ENCODE data around the gene MVB12A.

MVB12A gene

GRCh38 chr19:17405250-17406045 is 14.4 kb upstream of the MVB12A start, which contains the start of gene BST2:
BST2 (minus strand) TSS chr19:17405630; CDS start chr19:17405575, 55 bp downstream.
- Histone ChIP-seq H3K4me1 (ENCODE audit: control insufficient read depth, insufficient read depth, low read length, poor library complexity, severe bottlenecking) (peaks cover 12% of the 10 kb centered on the region), H3K9me3 (ENCODE audit: control insufficient read depth, low read length) (no peaks in the 10 kb centered on the region), H3K4me3 (ENCODE audit: extremely low read depth, insufficient read depth, low read length, poor library complexity, severe bottlenecking) (peak within 1 kb of the TSS; percentile 33), H3K27ac (ENCODE audit: low read depth, low read length, severe bottlenecking) (peak within 1 kb of the TSS; percentile 66), H3K36me3 (ENCODE audit: control insufficient read depth, insufficient read depth, low read length) (no peaks in the 10 kb centered on the region)
- 91 to 95% methylated on average over 13 to 15 of the region's 18 CpGs for WGBS, 2 experiments (ENCODE audit: insufficient coverage in 2 of 2)

- no peaks in the 10 kb centered on the region for H3K9me3 ChIP-seq (ENCODE audit: control insufficient read depth, low read length)
- no peaks in the 10 kb centered on the region for H3K36me3 ChIP-seq (ENCODE audit: control insufficient read depth, insufficient read depth, low read length)
- H3K27ac ChIP-seq (ENCODE audit: low read depth, low read length, severe bottlenecking) = peak overlapping the region; percentile 41
- peaks cover 12% of the 10 kb centered on the region for H3K4me1 ChIP-seq (ENCODE audit: control insufficient read depth, insufficient read depth, low read length, poor library complexity, severe bottlenecking)
- 91 to 94% methylated on average over 6 to 8 of the region's 10 CpGs for WGBS, 2 experiments (ENCODE audit: insufficient coverage in 2 of 2)
- H3K4me3 ChIP-seq (ENCODE audit: extremely low read depth, insufficient read depth, low read length, poor library complexity, severe bottlenecking) = no peak overlapping the region
Measured at GRCh38 chr19:17406046-17406886, 13.6 kb upstream of the MVB12A start.

- H3K4me1 ChIP-seq (ENCODE audit: control insufficient read depth, insufficient read depth, low read length, poor library complexity, severe bottlenecking) = peaks cover 12% of the 10 kb centered on the region
- no peaks in the 10 kb centered on the region for H3K9me3 ChIP-seq (ENCODE audit: control insufficient read depth, low read length)
- peak overlapping the region; percentile 41 for H3K27ac ChIP-seq (ENCODE audit: low read depth, low read length, severe bottlenecking)
- H3K4me3 ChIP-seq (ENCODE audit: extremely low read depth, insufficient read depth, low read length, poor library complexity, severe bottlenecking) = no peak overlapping the region
- no peaks in the 10 kb centered on the region for H3K36me3 ChIP-seq (ENCODE audit: control insufficient read depth, insufficient read depth, low read length)
- 83 to 94% methylated on average over 1 to 2 of the region's 2 CpGs for WGBS, 2 experiments (ENCODE audit: insufficient coverage in 2 of 2)
Measured at GRCh38 chr19:17406887-17407196, 13.0 kb upstream of the MVB12A start.

GRCh38 chr19:17409990-17410389 is 9.9 kb upstream of the MVB12A start:
- Histone ChIP-seq H3K4me3 (ENCODE audit: extremely low read depth, insufficient read depth, low read length, poor library complexity, severe bottlenecking) (no peak overlapping the region), H3K36me3 (ENCODE audit: control insufficient read depth, insufficient read depth, low read length) (no peaks in the 10 kb centered on the region), H3K27ac (ENCODE audit: low read depth, low read length, severe bottlenecking) (no peak overlapping the region), H3K9me3 (ENCODE audit: control insufficient read depth, low read length) (no peaks in the 10 kb centered on the region), H3K4me1 (ENCODE audit: control insufficient read depth, insufficient read depth, low read length, poor library complexity, severe bottlenecking) (peaks cover 19% of the 10 kb centered on the region)
- 94 to 100% methylated on average over 2 to 5 of the region's 9 CpGs for WGBS, 2 experiments (ENCODE audit: insufficient coverage in 2 of 2)

- H3K4me1 ChIP-seq (ENCODE audit: control insufficient read depth, insufficient read depth, low read length, poor library complexity, severe bottlenecking) = peaks cover 12% of the 10 kb centered on the region
- no peaks in the 10 kb centered on the region for H3K36me3 ChIP-seq (ENCODE audit: control insufficient read depth, insufficient read depth, low read length)
- peak overlapping the region; percentile 92 for H3K27ac ChIP-seq (ENCODE audit: low read depth, low read length, severe bottlenecking)
- 77 to 91% methylated on average over 9 to 10 of the region's 11 CpGs for WGBS, 2 experiments (ENCODE audit: insufficient coverage in 2 of 2)
- no peaks in the 10 kb centered on the region for H3K9me3 ChIP-seq (ENCODE audit: control insufficient read depth, low read length)
- no peak overlapping the region for H3K4me3 ChIP-seq (ENCODE audit: extremely low read depth, insufficient read depth, low read length, poor library complexity, severe bottlenecking)
Measured at GRCh38 chr19:17411801-17412200, 8.0 kb upstream of the MVB12A start.

- Histone ChIP-seq H3K27ac (ENCODE audit: low read depth, low read length, severe bottlenecking) (peak overlapping the region; percentile 5), H3K4me3 (ENCODE audit: extremely low read depth, insufficient read depth, low read length, poor library complexity, severe bottlenecking) (no peak overlapping the region), H3K4me1 (ENCODE audit: control insufficient read depth, insufficient read depth, low read length, poor library complexity, severe bottlenecking) (peaks cover 12% of the 10 kb centered on the region), H3K9me3 (ENCODE audit: control insufficient read depth, low read length) (no peaks in the 10 kb centered on the region), H3K36me3 (ENCODE audit: control insufficient read depth, insufficient read depth, low read length) (no peaks in the 10 kb centered on the region)
- WGBS, 2 experiments (ENCODE audit: insufficient coverage in 2 of 2) = 91 to 95% methylated on average over 8 of the region's 8 CpGs
Measured at GRCh38 chr19:17414097-17414496, 5.8 kb upstream of the MVB12A start.

- Histone ChIP-seq H3K4me3 (ENCODE audit: extremely low read depth, insufficient read depth, low read length, poor library complexity, severe bottlenecking) (no peak overlapping the region), H3K4me1 (ENCODE audit: control insufficient read depth, insufficient read depth, low read length, poor library complexity, severe bottlenecking) (peaks cover 12% of the 10 kb centered on the region), H3K9me3 (ENCODE audit: control insufficient read depth, low read length) (no peaks in the 10 kb centered on the region), H3K36me3 (ENCODE audit: control insufficient read depth, insufficient read depth, low read length) (no peaks in the 10 kb centered on the region), H3K27ac (ENCODE audit: low read depth, low read length, severe bottlenecking) (peak overlapping the region; percentile 81)
- WGBS, 2 experiments (ENCODE audit: insufficient coverage in 2 of 2) = 21 to 25% methylated on average over 4 of the region's 6 CpGs
Measured at GRCh38 chr19:17415121-17415520, 4.7 kb upstream of the MVB12A start.

- peaks cover 17% of the 10 kb centered on the region for H3K36me3 ChIP-seq (ENCODE audit: control insufficient read depth, insufficient read depth, low read length)
- peak overlapping the region; percentile 94 for H3K27ac ChIP-seq (ENCODE audit: low read depth, low read length, severe bottlenecking)
- peaks cover 6% of the 10 kb centered on the region for H3K4me1 ChIP-seq (ENCODE audit: control insufficient read depth, insufficient read depth, low read length, poor library complexity, severe bottlenecking)
- no peaks in the 10 kb centered on the region for H3K9me3 ChIP-seq (ENCODE audit: control insufficient read depth, low read length)
- H3K4me3 ChIP-seq (ENCODE audit: extremely low read depth, insufficient read depth, low read length, poor library complexity, severe bottlenecking) = peak overlapping the region; percentile 85
- no CpG with 5 or more reads among the region's 3 CpGs for WGBS, 2 experiments (ENCODE audit: insufficient coverage in 2 of 2)
Measured at GRCh38 chr19:17418710-17419109, 1.1 kb upstream of the MVB12A start.

- peak overlapping the region; percentile 94 for H3K27ac ChIP-seq (ENCODE audit: low read depth, low read length, severe bottlenecking)
- H3K36me3 ChIP-seq (ENCODE audit: control insufficient read depth, insufficient read depth, low read length) = peaks cover 17% of the 10 kb centered on the region
- H3K9me3 ChIP-seq (ENCODE audit: control insufficient read depth, low read length) = no peaks in the 10 kb centered on the region
- H3K4me1 ChIP-seq (ENCODE audit: control insufficient read depth, insufficient read depth, low read length, poor library complexity, severe bottlenecking) = peaks cover 6% of the 10 kb centered on the region
- WGBS, 2 experiments (ENCODE audit: insufficient coverage in 2 of 2) = 58 to 73% methylated on average over 7 to 8 of the region's 8 CpGs
- H3K4me3 ChIP-seq (ENCODE audit: extremely low read depth, insufficient read depth, low read length, poor library complexity, severe bottlenecking) = peak overlapping the region; percentile 85
Measured at GRCh38 chr19:17419154-17419620, 660 bp upstream of the MVB12A start.

- Histone ChIP-seq H3K27ac (ENCODE audit: low read depth, low read length, severe bottlenecking) (no peak overlapping the region), H3K4me3 (ENCODE audit: extremely low read depth, insufficient read depth, low read length, poor library complexity, severe bottlenecking) (peak overlapping the region; percentile 85), H3K9me3 (ENCODE audit: control insufficient read depth, low read length) (no peaks in the 10 kb centered on the region), H3K4me1 (ENCODE audit: control insufficient read depth, insufficient read depth, low read length, poor library complexity, severe bottlenecking) (peaks cover 3% of the 10 kb centered on the region), H3K36me3 (ENCODE audit: control insufficient read depth, insufficient read depth, low read length) (peaks cover 17% of the 10 kb centered on the region)
- WGBS, 2 experiments (ENCODE audit: insufficient coverage in 2 of 2) = 10 to 17% methylated on average over 14 to 21 of the region's 25 CpGs
Measured at GRCh38 chr19:17420475-17420924, 653 bp downstream of the MVB12A start.

Data from mesodermal cell (in vitro differentiated cells).